Measurements from ENCODE around the gene VSTM4.

VSTM4 gene

GRCh38 chr10:49076741-49077521 lies 38.4 kb downstream of the VSTM4 start:
- Histone ChIP-seq H3K36me3 (ENCODE audit: control insufficient read depth in 1 of 2, insufficient read depth in 2 of 2, low read length in 2 of 2) (peaks cover 0 to 4% of the 10 kb centered on the region in 2 donors), H3K4me3 (ENCODE audit: low read depth in 1 of 2, low read length in 2 of 2) (no peak overlapping the region), H3K27me3 (ENCODE audit: low read depth, low read length) (no peaks in the 10 kb centered on the region), H3K27ac (ENCODE audit: low read length) (no peak overlapping the region), H3K9me3 (ENCODE audit: control insufficient read depth in 1 of 2, low read length in 2 of 2) (no peaks in the 10 kb centered on the region), H3K4me1 (ENCODE audit: control insufficient read depth in 1 of 2, insufficient read depth in 2 of 2, low read length in 2 of 2) (peaks cover 0 to 5% of the 10 kb centered on the region in 2 donors)

- H3K36me3 ChIP-seq (ENCODE audit: control insufficient read depth in 1 of 2, insufficient read depth in 2 of 2, low read length in 2 of 2): peaks cover 0 to 4% of the 10 kb centered on the region in 2 donors
- no peaks in the 10 kb centered on the region for H3K27me3 ChIP-seq (ENCODE audit: low read depth, low read length)
- no peak overlapping the region for H3K27ac ChIP-seq (ENCODE audit: low read length)
- H3K4me1 ChIP-seq (ENCODE audit: control insufficient read depth in 1 of 2, insufficient read depth in 2 of 2, low read length in 2 of 2): peaks cover 0 to 5% of the 10 kb centered on the region in 2 donors
- H3K9me3 ChIP-seq (ENCODE audit: control insufficient read depth in 1 of 2, low read length in 2 of 2): no peaks in the 10 kb centered on the region
- H3K4me3 ChIP-seq (ENCODE audit: low read depth in 1 of 2, low read length in 2 of 2): no peak overlapping the region
Observed at GRCh38 chr10:49076319-49076718, 39.0 kb downstream of the VSTM4 start.

- H3K9me3 ChIP-seq (ENCODE audit: control insufficient read depth in 1 of 2, low read length in 2 of 2): no peaks in the 10 kb centered on the region
- no peak overlapping the region for H3K4me3 ChIP-seq (ENCODE audit: low read depth in 1 of 2, low read length in 2 of 2)
- H3K4me1 ChIP-seq (ENCODE audit: control insufficient read depth in 1 of 2, insufficient read depth in 2 of 2, low read length in 2 of 2): peaks cover 0 to 6% of the 10 kb centered on the region in 2 donors
- peaks cover 0 to 4% of the 10 kb centered on the region in 2 donors for H3K36me3 ChIP-seq (ENCODE audit: control insufficient read depth in 1 of 2, insufficient read depth in 2 of 2, low read length in 2 of 2)
- no peaks in the 10 kb centered on the region for H3K27me3 ChIP-seq (ENCODE audit: low read depth, low read length)
- no peak overlapping the region for H3K27ac ChIP-seq (ENCODE audit: low read length)
Observed at GRCh38 chr10:49075743-49076142, 39.6 kb downstream of the VSTM4 start.

- Histone ChIP-seq H3K27ac (ENCODE audit: low read length) (no peak overlapping the region), H3K27me3 (ENCODE audit: low read depth, low read length) (no peaks in the 10 kb centered on the region), H3K36me3 (ENCODE audit: control insufficient read depth in 1 of 2, insufficient read depth in 2 of 2, low read length in 2 of 2) (peaks cover 0 to 4% of the 10 kb centered on the region in 2 donors), H3K4me3 (ENCODE audit: low read depth in 1 of 2, low read length in 2 of 2) (no peak overlapping the region), H3K9me3 (ENCODE audit: control insufficient read depth in 1 of 2, low read length in 2 of 2) (no peaks in the 10 kb centered on the region), H3K4me1 (ENCODE audit: control insufficient read depth in 1 of 2, insufficient read depth in 2 of 2, low read length in 2 of 2) (peaks cover 0 to 7% of the 10 kb centered on the region in 2 donors)
Observed at GRCh38 chr10:49074836-49075682, 40.3 kb downstream of the VSTM4 start.

- H3K9me3 ChIP-seq (ENCODE audit: control insufficient read depth in 1 of 2, low read length in 2 of 2): no peaks in the 10 kb centered on the region
- peaks cover 0 to 4% of the 10 kb centered on the region in 2 donors for H3K36me3 ChIP-seq (ENCODE audit: control insufficient read depth in 1 of 2, insufficient read depth in 2 of 2, low read length in 2 of 2)
- peaks cover 0 to 7% of the 10 kb centered on the region in 2 donors for H3K4me1 ChIP-seq (ENCODE audit: control insufficient read depth in 1 of 2, insufficient read depth in 2 of 2, low read length in 2 of 2)
- no peak overlapping the region for H3K4me3 ChIP-seq (ENCODE audit: low read depth in 1 of 2, low read length in 2 of 2)
- no peak overlapping the region for H3K27ac ChIP-seq (ENCODE audit: low read length)
- H3K27me3 ChIP-seq (ENCODE audit: low read depth, low read length): no peaks in the 10 kb centered on the region
Observed at GRCh38 chr10:49072166-49072885, 43.0 kb downstream of the VSTM4 start.

GRCh38 chr10:49071160-49071761 lies 44.1 kb downstream of the VSTM4 start:
- peaks cover 0 to under 1% of the 10 kb centered on the region in 2 donors for H3K36me3 ChIP-seq (ENCODE audit: control insufficient read depth in 1 of 2, insufficient read depth in 2 of 2, low read length in 2 of 2)
- no peaks in the 10 kb centered on the region for H3K9me3 ChIP-seq (ENCODE audit: control insufficient read depth in 1 of 2, low read length in 2 of 2)
- no peaks in the 10 kb centered on the region for H3K27me3 ChIP-seq (ENCODE audit: low read depth, low read length)
- H3K4me1 ChIP-seq (ENCODE audit: control insufficient read depth in 1 of 2, insufficient read depth in 2 of 2, low read length in 2 of 2): peaks cover 0 to 7% of the 10 kb centered on the region in 2 donors
- no peak overlapping the region for H3K4me3 ChIP-seq (ENCODE audit: low read depth in 1 of 2, low read length in 2 of 2)
- no peak overlapping the region for H3K27ac ChIP-seq (ENCODE audit: low read length)

GRCh38 chr10:49070701-49071100 lies 44.6 kb downstream of the VSTM4 start:
- Histone ChIP-seq H3K4me3 (ENCODE audit: low read depth in 1 of 2, low read length in 2 of 2) (no peak overlapping the region), H3K9me3 (ENCODE audit: control insufficient read depth in 1 of 2, low read length in 2 of 2) (no peaks in the 10 kb centered on the region), H3K27ac (ENCODE audit: low read length) (no peak overlapping the region), H3K4me1 (ENCODE audit: control insufficient read depth in 1 of 2, insufficient read depth in 2 of 2, low read length in 2 of 2) (peaks cover 0 to 7% of the 10 kb centered on the region in 2 donors), H3K27me3 (ENCODE audit: low read depth, low read length) (no peaks in the 10 kb centered on the region), H3K36me3 (ENCODE audit: control insufficient read depth in 1 of 2, insufficient read depth in 2 of 2, low read length in 2 of 2) (no peaks in the 10 kb centered on the region)

- Histone ChIP-seq H3K4me1 (ENCODE audit: control insufficient read depth in 1 of 2, insufficient read depth in 2 of 2, low read length in 2 of 2) (peaks cover 0 to 7% of the 10 kb centered on the region in 2 donors), H3K27me3 (ENCODE audit: low read depth, low read length) (no peaks in the 10 kb centered on the region), H3K27ac (ENCODE audit: low read length) (no peak overlapping the region), H3K36me3 (ENCODE audit: control insufficient read depth in 1 of 2, insufficient read depth in 2 of 2, low read length in 2 of 2) (peaks cover 0 to 7% of the 10 kb centered on the region in 2 donors), H3K4me3 (ENCODE audit: low read depth in 1 of 2, low read length in 2 of 2) (no peak overlapping the region), H3K9me3 (ENCODE audit: control insufficient read depth in 1 of 2, low read length in 2 of 2) (no peaks in the 10 kb centered on the region)
Observed at GRCh38 chr10:49068672-49069217, 46.6 kb downstream of the VSTM4 start.

- no peaks in the 10 kb centered on the region for H3K27me3 ChIP-seq (ENCODE audit: low read depth, low read length)
- H3K27ac ChIP-seq (ENCODE audit: low read length): no peak overlapping the region
Observed at GRCh38 chr10:49068209-49068608, 47.1 kb downstream of the VSTM4 start.

GRCh38 chr10:49066944-49067730 lies 48.2 kb downstream of the VSTM4 start:
- Histone ChIP-seq H3K27me3 (ENCODE audit: low read depth, low read length) (no peaks in the 10 kb centered on the region), H3K9me3 (ENCODE audit: control insufficient read depth in 1 of 2, low read length in 2 of 2) (peaks cover 0 to 3% of the 10 kb centered on the region in 2 donors), H3K4me1 (ENCODE audit: control insufficient read depth in 1 of 2, insufficient read depth in 2 of 2, low read length in 2 of 2) (peaks cover 0 to 7% of the 10 kb centered on the region in 2 donors), H3K36me3 (ENCODE audit: control insufficient read depth in 1 of 2, insufficient read depth in 2 of 2, low read length in 2 of 2) (peaks cover 0 to 9% of the 10 kb centered on the region in 2 donors), H3K27ac (ENCODE audit: low read length) (no peak overlapping the region), H3K4me3 (ENCODE audit: low read depth in 1 of 2, low read length in 2 of 2) (no peak overlapping the region)

More at GRCh38 chr10:49068209-49068608, 47.1 kb downstream of the VSTM4 start:
- Histone ChIP-seq H3K4me3 (ENCODE audit: low read depth in 1 of 2, low read length in 2 of 2) (no peak overlapping the region), H3K9me3 (ENCODE audit: control insufficient read depth in 1 of 2, low read length in 2 of 2) (no peaks in the 10 kb centered on the region), H3K36me3 (ENCODE audit: control insufficient read depth in 1 of 2, insufficient read depth in 2 of 2, low read length in 2 of 2) (peaks cover 0 to 9% of the 10 kb centered on the region in 2 donors), H3K4me1 (ENCODE audit: control insufficient read depth in 1 of 2, insufficient read depth in 2 of 2, low read length in 2 of 2) (peaks cover 0 to 7% of the 10 kb centered on the region in 2 donors)

Measured in muscle layer of duodenum (tissue), 2 donors.